ENCODE results near the gene KLF6.

KLF6 gene

DNA sequence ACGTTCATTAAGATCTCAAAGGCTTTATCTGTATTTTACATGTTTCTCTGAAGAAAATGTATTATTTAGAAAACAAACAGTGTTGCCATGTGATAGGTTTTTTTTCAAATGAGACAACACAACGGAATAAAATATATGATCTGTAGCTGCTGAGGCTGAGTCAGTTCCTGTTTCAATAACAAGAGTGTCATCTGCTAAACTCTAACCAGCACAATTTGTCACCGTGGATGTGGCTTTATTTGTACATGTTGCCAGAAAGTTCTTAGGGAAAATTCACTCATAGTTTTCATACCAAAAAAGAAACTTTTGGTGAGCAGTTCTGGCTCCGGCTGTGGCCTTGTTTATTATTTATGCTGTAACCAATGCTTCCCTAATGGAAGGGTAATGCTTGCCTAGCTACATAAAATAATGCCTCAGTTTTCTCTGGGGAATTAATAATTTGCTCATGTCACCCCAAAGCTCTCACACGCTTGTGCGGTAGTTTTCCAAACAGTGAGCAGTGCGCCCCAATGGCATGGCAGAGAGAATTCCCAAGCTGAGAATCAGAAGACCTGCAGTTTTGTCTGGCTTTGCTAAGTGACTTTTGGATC is 20.3 kb upstream of the KLF6 start:
- H3K4me3 ChIP-seq (replicated peaks; ENCODE audit: low read depth, low read length) = no peak overlapping the region

DNA sequence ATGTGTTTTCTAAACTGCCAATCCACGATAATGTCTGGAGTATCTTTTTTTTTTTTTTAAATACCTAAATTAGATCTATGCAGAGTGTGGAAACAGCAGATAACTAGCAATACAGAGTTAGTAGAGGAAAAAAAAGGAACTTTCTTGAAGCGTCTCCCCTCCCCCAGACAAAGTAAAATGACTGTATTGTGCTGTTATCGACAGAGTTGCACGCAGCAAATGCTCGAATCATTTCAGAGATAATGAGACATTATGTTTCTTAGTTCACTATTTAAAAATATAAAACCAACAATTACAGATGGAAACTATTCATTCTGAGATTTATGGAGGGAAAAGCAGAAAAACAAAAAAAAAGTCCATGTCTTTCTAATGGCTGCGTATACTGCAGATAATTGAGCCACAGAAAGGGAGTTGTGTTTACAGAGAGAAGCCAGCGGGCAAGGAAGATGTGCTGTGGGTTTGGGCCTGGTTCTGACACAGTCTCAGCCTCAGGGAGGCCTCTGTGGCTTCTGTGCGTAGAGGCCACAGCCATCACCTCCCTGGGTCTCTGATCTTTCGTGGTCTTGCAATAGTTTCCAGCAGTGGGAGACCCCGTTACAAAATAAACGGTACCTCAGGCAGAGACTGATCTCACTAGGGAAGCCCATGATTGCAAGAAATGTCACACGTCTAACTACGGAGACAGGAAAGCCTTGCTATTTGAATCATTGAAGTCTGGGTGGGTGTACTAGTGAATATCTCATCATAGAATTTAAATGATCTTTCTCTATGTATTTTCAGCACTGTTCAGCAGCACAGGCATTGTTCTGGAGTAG is 19.1 kb upstream of the KLF6 start:
- DNase-seq (ENCODE audit: extremely low read depth, insufficient read length) = no peak
- H3K27me3 ChIP-seq (replicated peaks; ENCODE audit: control insufficient read depth, insufficient read depth, low read length) = no peaks in the 10 kb centered on the region
- H3K4me3 ChIP-seq (replicated peaks; ENCODE audit: low read depth, low read length) = no peak overlapping the region
- no peaks in the 10 kb centered on the region for H3K36me3 ChIP-seq (ENCODE audit: control insufficient read depth, insufficient read depth, low read length)
- TF ChIP-seq, protein P1, sequence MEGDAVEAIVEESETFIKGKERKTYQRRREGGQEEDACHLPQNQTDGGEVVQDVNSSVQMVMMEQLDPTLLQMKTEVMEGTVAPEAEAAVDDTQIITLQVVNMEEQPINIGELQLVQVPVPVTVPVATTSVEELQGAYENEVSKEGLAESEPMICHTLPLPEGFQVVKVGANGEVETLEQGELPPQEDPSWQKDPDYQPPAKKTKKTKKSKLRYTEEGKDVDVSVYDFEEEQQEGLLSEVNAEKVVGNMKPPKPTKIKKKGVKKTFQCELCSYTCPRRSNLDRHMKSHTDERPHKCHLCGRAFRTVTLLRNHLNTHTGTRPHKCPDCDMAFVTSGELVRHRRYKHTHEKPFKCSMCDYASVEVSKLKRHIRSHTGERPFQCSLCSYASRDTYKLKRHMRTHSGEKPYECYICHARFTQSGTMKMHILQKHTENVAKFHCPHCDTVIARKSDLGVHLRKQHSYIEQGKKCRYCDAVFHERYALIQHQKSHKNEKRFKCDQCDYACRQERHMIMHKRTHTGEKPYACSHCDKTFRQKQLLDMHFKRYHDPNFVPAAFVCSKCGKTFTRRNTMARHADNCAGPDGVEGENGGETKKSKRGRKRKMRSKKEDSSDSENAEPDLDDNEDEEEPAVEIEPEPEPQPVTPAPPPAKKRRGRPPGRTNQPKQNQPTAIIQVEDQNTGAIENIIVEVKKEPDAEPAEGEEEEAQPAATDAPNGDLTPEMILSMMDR (IDR thresholded peaks at IDR 0.05; ENCODE audit: insufficient read depth, low read length, poor library complexity, severe bottlenecking) = no peak

More for the DNA sequence above, 20.3 kb upstream of the KLF6 start:
- no peak for DNase-seq (ENCODE audit: extremely low read depth, insufficient read length)
- Histone ChIP-seq H3K36me3 (ENCODE audit: control insufficient read depth, insufficient read depth, low read length) (no peaks in the 10 kb centered on the region), H3K27me3 (replicated peaks; ENCODE audit: control insufficient read depth, insufficient read depth, low read length) (no peaks in the 10 kb centered on the region)
- TF ChIP-seq, protein P1 (IDR thresholded peaks at IDR 0.05; ENCODE audit: insufficient read depth, low read length, poor library complexity, severe bottlenecking) = no peak

DNA sequence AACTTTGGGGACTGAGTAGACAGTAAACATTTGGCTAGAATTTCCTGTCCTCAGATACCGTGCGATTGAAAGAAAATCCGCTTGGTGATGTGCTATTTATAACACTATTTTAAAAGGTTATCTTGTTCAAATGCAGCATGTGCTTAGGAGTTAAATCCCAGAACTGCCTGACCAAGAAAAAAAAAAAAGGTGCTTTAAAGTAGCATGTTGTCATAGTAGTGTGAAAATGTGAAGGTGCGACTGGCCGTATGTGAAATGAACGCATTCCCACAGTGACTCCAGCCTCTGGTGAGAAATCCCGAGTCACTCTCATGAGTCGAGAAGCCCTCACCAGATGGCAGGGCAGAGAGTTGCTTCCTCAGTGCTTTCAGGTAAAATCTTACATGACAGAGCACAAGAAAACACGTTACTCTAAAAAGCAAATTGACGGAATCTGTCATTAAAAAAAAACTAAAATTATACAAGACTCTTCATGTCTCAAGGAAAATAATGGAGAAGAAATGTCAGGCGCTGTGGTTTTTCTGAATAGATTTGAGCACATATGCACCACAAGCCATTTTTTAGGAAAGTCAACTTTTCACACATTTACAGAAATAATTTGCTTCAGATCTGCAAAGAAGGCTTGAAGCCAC is 18.4 kb upstream of the KLF6 start:
- Histone ChIP-seq H3K27me3 (replicated peaks; ENCODE audit: control insufficient read depth, insufficient read depth, low read length) (no peaks in the 10 kb centered on the region), H3K4me3 (replicated peaks; ENCODE audit: low read depth, low read length) (no peak overlapping the region), H3K36me3 (ENCODE audit: control insufficient read depth, insufficient read depth, low read length) (no peaks in the 10 kb centered on the region)
- TF ChIP-seq, protein P1 (IDR thresholded peaks at IDR 0.05; ENCODE audit: insufficient read depth, low read length, poor library complexity, severe bottlenecking) = no peak
- DNase-seq (ENCODE audit: extremely low read depth, insufficient read length) = no peak

DNA sequence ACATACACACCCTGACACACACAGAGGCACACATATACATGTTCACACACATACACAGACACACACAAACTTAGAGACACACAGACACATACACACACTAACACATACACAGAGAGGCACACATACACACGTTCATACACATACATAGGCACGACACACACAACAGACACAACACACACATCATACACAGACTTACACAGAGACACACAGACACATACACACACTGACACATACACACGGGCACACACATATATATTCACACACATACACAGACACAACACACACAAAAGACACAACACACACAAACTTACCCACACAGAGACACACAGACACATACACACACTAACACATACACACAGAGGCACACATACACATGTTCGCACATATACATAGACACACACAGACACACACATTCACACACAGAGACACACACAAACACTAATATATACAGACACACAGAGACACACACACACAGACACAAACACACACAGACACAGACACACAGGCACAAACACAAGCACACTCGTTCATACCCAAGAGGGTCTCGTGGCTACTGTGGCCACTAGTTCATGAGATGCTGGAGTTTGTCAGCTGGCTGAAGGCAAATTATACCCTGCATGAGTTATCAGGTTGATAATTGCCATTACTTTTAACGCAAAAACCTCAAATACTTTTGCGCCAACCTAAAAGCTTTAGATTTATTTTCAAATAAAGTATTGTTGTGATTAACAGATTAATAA is 17.7 kb upstream of the KLF6 start:
- TF ChIP-seq, protein P1 (IDR thresholded peaks at IDR 0.05; ENCODE audit: insufficient read depth, low read length, poor library complexity, severe bottlenecking) = no peak

DNA sequence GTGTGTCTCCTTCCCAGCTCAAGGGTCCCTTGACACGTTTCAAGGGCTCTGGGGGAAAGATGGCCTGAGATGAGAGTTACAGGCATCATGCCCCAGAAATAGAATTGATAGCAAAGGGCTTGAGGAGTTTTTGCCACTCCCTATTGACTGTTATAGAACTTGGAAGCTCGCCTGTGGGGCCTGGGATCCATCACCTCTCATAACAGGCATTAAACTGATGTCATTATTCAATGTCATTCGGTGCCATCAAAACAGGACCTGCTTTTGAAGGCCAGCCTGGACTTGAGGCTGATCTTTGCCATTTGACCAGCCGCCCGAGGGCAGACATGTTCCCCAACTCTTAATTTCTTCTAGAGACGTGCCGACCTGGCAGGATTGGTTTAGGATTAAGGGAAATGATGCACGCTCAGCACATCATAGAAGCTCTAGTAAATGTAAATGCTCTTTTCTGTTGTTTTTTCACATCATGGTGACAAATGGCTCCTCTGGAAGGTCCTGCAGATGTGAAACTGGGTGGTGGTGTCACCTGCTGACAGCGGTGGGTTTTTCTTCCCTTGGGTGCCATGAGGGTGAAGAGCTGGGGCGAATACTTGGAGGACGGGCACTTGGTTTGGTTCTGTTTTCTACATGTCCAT is 16.7 kb upstream of the KLF6 start:
- TF ChIP-seq, protein P1 (IDR thresholded peaks at IDR 0.05; ENCODE audit: insufficient read depth, low read length, poor library complexity, severe bottlenecking) = no peak
- Histone ChIP-seq H3K36me3 (ENCODE audit: control insufficient read depth, insufficient read depth, low read length) (no peaks in the 10 kb centered on the region), H3K27me3 (replicated peaks; ENCODE audit: control insufficient read depth, insufficient read depth, low read length) (no peaks in the 10 kb centered on the region), H3K4me3 (replicated peaks; ENCODE audit: low read depth, low read length) (no peak overlapping the region)
- DNase-seq (ENCODE audit: extremely low read depth, insufficient read length) = no peak

More for the DNA sequence above, 17.7 kb upstream of the KLF6 start:
- Histone ChIP-seq H3K27me3 (replicated peaks; ENCODE audit: control insufficient read depth, insufficient read depth, low read length) (no peaks in the 10 kb centered on the region), H3K36me3 (ENCODE audit: control insufficient read depth, insufficient read depth, low read length) (no peaks in the 10 kb centered on the region), H3K4me3 (replicated peaks; ENCODE audit: low read depth, low read length) (no peak overlapping the region)
- no peak for DNase-seq (ENCODE audit: extremely low read depth, insufficient read length)
